SK-N-SH (cell line): Measurements from ENCODE around the gene CFAP97. TPM values are rescaled to one million over a fixed set of nuclear protein-coding genes. Genes with fewer than 3 reads are reported as not detected.

ENCODE experiments used
- CTCF ChIA-PET: fragments of 300-600, 350-600 bp; formaldehyde crosslinking; extraction: SDS; loops from one replicate; lab custom pipeline; 2021; lab: Yijun Ruan, JAX
- POLR2A ChIA-PET: fragments of 350-600 bp; sonication (Branson Sonifier 250); formaldehyde crosslinking; extraction: SDS; loops from one replicate; lab custom pipeline; 2020; ENCODE audit warnings: antibody characterized with exemption, inconsistent platforms; lab: Yijun Ruan, JAX
- DNase-seq: peaks from one replicate; pipeline ENCODE4 v3.0.0; 2012
- H2AFZ ChIP-seq: fragments of 200-600 bp; sonication (generic); 2 replicates; pipeline ENCODE4 v1.8.1; 2016; ENCODE audit warnings: antibody characterized with exemption, mild to moderate bottlenecking, low read depth
- H3F3A ChIP-seq: fragments of 200-600 bp; sonication (generic); replicated peaks from 2 replicates; pipeline ENCODE3; 2016; ENCODE audit warnings: antibody characterized with exemption, mild to moderate bottlenecking; ENCODE audit not compliant: insufficient read depth
- H3K27ac ChIP-seq, 2 experiments: fragments of 200-500 bp in 1 of 2; fragments of 200-600 bp in 1 of 2; sonication (Bioruptor generic) in 1 of 2; sonication (generic), shearing (Covaris generic) in 1 of 2; 2 replicates each; pipeline versions ENCODE4 v1.5.1 to v1.6.1; 2014 to 2016; ENCODE audit warnings: low read depth in 2 of 2, inconsistent platforms in 1 of 2, low read length in 1 of 2, mild to moderate bottlenecking in 1 of 2, mixed read lengths in 1 of 2
- H3K27me3 ChIP-seq: fragments of 200-600 bp; sonication (generic), shearing (Covaris generic); 2 replicates; pipeline ENCODE4 v1.6.1; 2016; ENCODE audit warnings: mixed run types; ENCODE audit not compliant: insufficient read depth
- H3K36me3 ChIP-seq, 2 experiments: fragments of 200-500 bp in 1 of 2; fragments of 200-600 bp in 1 of 2; sonication (Bioruptor generic) in 1 of 2; sonication (generic) in 1 of 2; replicated peaks in 1 of 2; 2 replicates each; pipeline versions ENCODE3 to v1.5.1; 2014 to 2016; ENCODE audit warnings: low read length in 1 of 2, mild to moderate bottlenecking in 1 of 2; ENCODE audit not compliant: insufficient read depth in 2 of 2, control insufficient read depth in 1 of 2
- H3K4me1 ChIP-seq, 2 experiments: fragments of 200-500 bp in 1 of 2; fragments of 200-600 bp in 1 of 2; sonication (Bioruptor generic) in 1 of 2; sonication (generic), shearing (Covaris generic) in 1 of 2; 2 replicates each; pipeline versions ENCODE4 v1.5.1 to v1.6.1; 2014 to 2016; ENCODE audit warnings: low read depth in 1 of 2, low read length in 1 of 2, mixed run types in 1 of 2; ENCODE audit not compliant: insufficient read depth in 2 of 2, control insufficient read depth in 1 of 2
- H3K4me2 ChIP-seq: fragments of 200-600 bp; sonication (generic), shearing (Covaris generic); 2 replicates; pipeline ENCODE4 v1.6.1; 2017; ENCODE audit warnings: mixed run types
- H3K4me3 ChIP-seq, 2 experiments: fragments of 200-500 bp in 1 of 2; fragments of 200-600 bp in 1 of 2; sonication (Bioruptor generic) in 1 of 2; sonication (generic), shearing (Covaris generic) in 1 of 2; 2 replicates each; pipeline versions ENCODE4 v1.5.1 to v1.8.1; 2014 to 2016; ENCODE audit warnings: low read depth in 2 of 2, inconsistent platforms in 1 of 2, low read length in 1 of 2, mild to moderate bottlenecking in 1 of 2, mixed read lengths in 1 of 2, moderate library complexity in 1 of 2
- H3K79me2 ChIP-seq: fragments of 200-600 bp; sonication (generic); 2 replicates; pipeline ENCODE4 v1.8.1; 2017; ENCODE audit warnings: mild to moderate bottlenecking; ENCODE audit not compliant: insufficient read depth
- H3K9ac ChIP-seq: fragments of 200-600 bp; sonication (generic); 2 replicates; pipeline ENCODE4 v1.6.1; 2017; ENCODE audit warnings: mixed run types
- H3K9me2 ChIP-seq: fragments of 200-600 bp; sonication (generic); 2 replicates; pipeline ENCODE4 v1.6.1; 2017; ENCODE audit warnings: mixed run types
- H3K9me3 ChIP-seq: fragments of 200-600 bp; sonication (generic); 2 replicates; pipeline ENCODE4 v1.6.1; 2017; ENCODE audit warnings: mixed run types, mild to moderate bottlenecking, moderate library complexity
- H4K20me1 ChIP-seq: fragments of 200-600 bp; sonication (generic); 2 replicates; pipeline ENCODE4 v1.6.1; 2017; ENCODE audit warnings: mild to moderate bottlenecking, mixed run types; ENCODE audit not compliant: insufficient read depth
- EZH2phosphoT487 ChIP-seq: fragments of 200-600 bp; sonication (generic); IDR thresholded peaks from 2 replicates; pipeline ENCODE4 v1.6.1; 2017; ENCODE audit warnings: low read depth, mixed run types, mild to moderate bottlenecking, antibody characterized with exemption, moderate library complexity, borderline replicate concordance
- FOXJ3 ChIP-seq: sonication (generic); formaldehyde crosslinking; IDR thresholded peaks from 2 replicates; pipeline ENCODE4 v1.5.1; 2020; ENCODE audit warnings: mild to moderate bottlenecking, missing genetic modification reagents
- FOXM1 ChIP-seq: IDR thresholded peaks from 2 replicates; pipeline ENCODE4 v1.4.0; 2012; ENCODE audit warnings: low read depth, mild to moderate bottlenecking
- GABPA ChIP-seq: IDR thresholded peaks from 2 replicates; pipeline ENCODE4 v1.4.0; 2012; ENCODE audit warnings: low read depth, mild to moderate bottlenecking
- JUND ChIP-seq: IDR thresholded peaks from 2 replicates; pipeline ENCODE4 v1.4.0; 2012
- MXI1 ChIP-seq: IDR thresholded peaks from 2 replicates; pipeline ENCODE4 v1.6.1; 2012; ENCODE audit warnings: mild to moderate bottlenecking, low read depth, low read length, improper control_type of control experiment
- NFIC ChIP-seq: IDR thresholded peaks from 2 replicates; pipeline ENCODE4 v1.4.0; 2012; ENCODE audit warnings: borderline replicate concordance
- RAD21 ChIP-seq: IDR thresholded peaks from 2 replicates; pipeline ENCODE4 v1.6.1; 2012; ENCODE audit warnings: mild to moderate bottlenecking, low read length
- RXRA ChIP-seq: IDR thresholded peaks from 2 replicates; pipeline ENCODE4 v1.4.0; 2012; ENCODE audit warnings: low read depth, mild to moderate bottlenecking, borderline replicate concordance
- SMC3 ChIP-seq: IDR thresholded peaks from 2 replicates; pipeline ENCODE4 v1.6.1; 2012; ENCODE audit warnings: low read depth, low read length, improper control_type of control experiment
- TAF1 ChIP-seq: IDR thresholded peaks from 2 replicates; pipeline ENCODE4 v1.6.1; 2012; ENCODE audit warnings: low read depth, mild to moderate bottlenecking, low read length, moderate library complexity, borderline replicate concordance
- WGBS: methylation state at CpG from one replicate; pipeline ENCODE4 v1.1.6; 2017; ENCODE audit warnings: low lambda C conversion rate; 5-methylcytosine and 5-hydroxymethylcytosine counted together
- polyA plus RNA-seq, 3 experiments: library from polyadenylated mRNA; depleted of rRNA; stranded (reverse); fragments of >200 nt; gene quantifications; 2 replicates each; pipeline ENCODE4 v1.2.3, GENCODE V29; 2012
- TF ChIP-seq, protein P1 (sequence below): fragments of 150-350 bp; IDR thresholded peaks from 2 replicates; pipeline ENCODE4 v1.6.1; 2017; ENCODE audit warnings: antibody characterized with exemption, low read length, low read depth, borderline replicate concordance
- TF ChIP-seq, protein P2 (sequence below): fragments of 150-350 bp; IDR thresholded peaks from 2 replicates; pipeline ENCODE4 v1.6.1; 2016; ENCODE audit warnings: mild to moderate bottlenecking, low read depth, low read length
- TF ChIP-seq, protein P3 (sequence below): IDR thresholded peaks from 2 replicates; pipeline ENCODE4 v1.6.1; 2012; ENCODE audit warnings: mild to moderate bottlenecking, low read depth, low read length, moderate library complexity
- TF ChIP-seq, protein P4 (sequence below): IDR thresholded peaks from 2 replicates; pipeline ENCODE4 v1.4.0; 2012; ENCODE audit warnings: low read depth
- TF ChIP-seq, protein P5 (sequence below): IDR thresholded peaks from 2 replicates; pipeline ENCODE4; 2012

CFAP97 gene
- polyA plus RNA-seq, 1 of the 3 experiments (the other 2 are of a cell fraction): 10.6 TPM

DNA sequence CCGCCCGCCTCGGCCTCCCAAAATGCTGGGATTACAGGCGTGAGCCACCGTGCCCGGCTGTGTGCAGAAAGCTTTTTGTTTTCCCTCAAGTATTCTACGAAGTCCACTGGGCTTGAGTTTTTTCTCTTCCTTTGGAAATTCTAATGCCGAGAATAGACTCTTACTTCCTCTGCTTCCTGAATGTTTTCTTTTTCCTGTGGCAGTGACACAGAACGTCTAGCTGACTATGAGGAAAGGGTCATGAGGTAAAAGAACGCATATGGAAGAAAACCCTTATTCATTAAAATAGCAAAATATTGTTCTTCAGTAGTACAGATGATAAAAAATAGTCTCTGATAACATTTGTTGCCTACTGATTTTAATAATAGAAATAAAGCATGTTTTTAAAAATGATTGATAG, 65.6 kb downstream of the CFAP97 start:
- no peaks in the 10 kb centered on the region for H3K36me3 ChIP-seq
- peaks cover 0 to 5% of the 10 kb centered on the region in 2 experiments; a peak in 1 of 4 replicates for H3K4me1 ChIP-seq
- no peaks in the 10 kb centered on the region for H3K79me2 ChIP-seq
- ChIA-PET POLR2A (no interaction called here), CTCF (interaction anchor here (1.1 to 6.1 kb wide), 5 partner anchors 42 to 393 kb away, joined by 3 to 105 read pairs (median 4); no protein-coding TSS in a partner anchor)
- peaks cover 4% of the 10 kb centered on the region for H3F3A ChIP-seq
- H3K27me3 ChIP-seq: no peaks in the 10 kb centered on the region
- H3K4me2 ChIP-seq: no peak overlapping the region
- 81% methylated on average over 10 of the region's 10 CpGs for WGBS
- H3K27ac ChIP-seq: no peak overlapping the region
- no peaks in the 10 kb centered on the region for H4K20me1 ChIP-seq
- no peaks in the 10 kb centered on the region for H3K9me3 ChIP-seq
- H3K9me2 ChIP-seq: no peaks in the 10 kb centered on the region
- no peak overlapping the region for H3K4me3 ChIP-seq
- no peak overlapping the region for H2AFZ ChIP-seq
- no peak for DNase-seq
- H3K9ac ChIP-seq: no peak overlapping the region
- TF ChIP-seq TAF1 (no peak), JUND (no peak), NFIC (no peak), RXRA (no peak), SMC3 (no peak), FOXM1 (no peak), EZH2phosphoT487 (no peak), FOXJ3 (CRISPR knock-in tag) (no peak), GABPA (no peak)
- TF ChIP-seq, protein P1, sequence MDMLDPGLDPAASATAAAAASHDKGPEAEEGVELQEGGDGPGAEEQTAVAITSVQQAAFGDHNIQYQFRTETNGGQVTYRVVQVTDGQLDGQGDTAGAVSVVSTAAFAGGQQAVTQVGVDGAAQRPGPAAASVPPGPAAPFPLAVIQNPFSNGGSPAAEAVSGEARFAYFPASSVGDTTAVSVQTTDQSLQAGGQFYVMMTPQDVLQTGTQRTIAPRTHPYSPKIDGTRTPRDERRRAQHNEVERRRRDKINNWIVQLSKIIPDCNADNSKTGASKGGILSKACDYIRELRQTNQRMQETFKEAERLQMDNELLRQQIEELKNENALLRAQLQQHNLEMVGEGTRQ: no peak
- TF ChIP-seq, protein P2, sequence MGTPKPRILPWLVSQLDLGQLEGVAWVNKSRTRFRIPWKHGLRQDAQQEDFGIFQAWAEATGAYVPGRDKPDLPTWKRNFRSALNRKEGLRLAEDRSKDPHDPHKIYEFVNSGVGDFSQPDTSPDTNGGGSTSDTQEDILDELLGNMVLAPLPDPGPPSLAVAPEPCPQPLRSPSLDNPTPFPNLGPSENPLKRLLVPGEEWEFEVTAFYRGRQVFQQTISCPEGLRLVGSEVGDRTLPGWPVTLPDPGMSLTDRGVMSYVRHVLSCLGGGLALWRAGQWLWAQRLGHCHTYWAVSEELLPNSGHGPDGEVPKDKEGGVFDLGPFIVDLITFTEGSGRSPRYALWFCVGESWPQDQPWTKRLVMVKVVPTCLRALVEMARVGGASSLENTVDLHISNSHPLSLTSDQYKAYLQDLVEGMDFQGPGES: no peak
- TF ChIP-seq, all 33 proteins: peak for 0

DNA sequence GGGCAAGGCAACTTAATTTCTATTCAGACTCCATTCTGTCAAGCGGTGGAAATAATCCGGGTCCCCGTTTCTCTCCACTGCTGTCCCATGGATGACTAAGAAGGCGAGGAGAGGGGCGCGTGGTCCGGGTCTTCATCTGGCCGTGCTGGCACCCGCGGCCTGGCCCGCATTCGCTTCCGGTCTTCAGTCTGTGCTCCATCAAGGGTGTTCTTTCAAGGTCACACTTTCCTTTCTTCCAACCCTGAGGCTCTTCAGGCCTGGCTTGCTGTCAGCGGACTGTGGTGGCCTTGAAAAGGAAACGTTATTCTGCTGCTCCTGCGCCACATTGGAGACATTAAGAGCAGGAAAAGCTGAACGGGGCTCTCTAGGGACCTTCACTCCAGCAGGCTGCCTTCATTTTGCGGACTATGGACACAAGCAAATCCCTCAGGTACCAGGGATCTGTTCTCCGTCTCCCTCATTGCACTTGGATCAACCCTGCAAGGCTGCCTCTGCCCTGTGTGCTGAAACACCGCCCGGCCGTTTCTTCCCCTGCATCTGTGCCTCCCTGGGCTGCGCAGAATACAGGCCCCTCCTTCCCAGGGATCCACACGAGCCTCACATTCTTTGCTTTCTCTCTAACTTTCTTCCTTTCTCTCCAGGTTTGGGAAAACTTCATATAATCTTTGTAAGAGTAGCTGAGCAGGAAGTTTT, 66.4 kb downstream of the CFAP97 start:
- WGBS: 90% methylated on average over 22 of the region's 24 CpGs
- H3K9me3 ChIP-seq: no peaks in the 10 kb centered on the region
- TF ChIP-seq, protein P3, sequence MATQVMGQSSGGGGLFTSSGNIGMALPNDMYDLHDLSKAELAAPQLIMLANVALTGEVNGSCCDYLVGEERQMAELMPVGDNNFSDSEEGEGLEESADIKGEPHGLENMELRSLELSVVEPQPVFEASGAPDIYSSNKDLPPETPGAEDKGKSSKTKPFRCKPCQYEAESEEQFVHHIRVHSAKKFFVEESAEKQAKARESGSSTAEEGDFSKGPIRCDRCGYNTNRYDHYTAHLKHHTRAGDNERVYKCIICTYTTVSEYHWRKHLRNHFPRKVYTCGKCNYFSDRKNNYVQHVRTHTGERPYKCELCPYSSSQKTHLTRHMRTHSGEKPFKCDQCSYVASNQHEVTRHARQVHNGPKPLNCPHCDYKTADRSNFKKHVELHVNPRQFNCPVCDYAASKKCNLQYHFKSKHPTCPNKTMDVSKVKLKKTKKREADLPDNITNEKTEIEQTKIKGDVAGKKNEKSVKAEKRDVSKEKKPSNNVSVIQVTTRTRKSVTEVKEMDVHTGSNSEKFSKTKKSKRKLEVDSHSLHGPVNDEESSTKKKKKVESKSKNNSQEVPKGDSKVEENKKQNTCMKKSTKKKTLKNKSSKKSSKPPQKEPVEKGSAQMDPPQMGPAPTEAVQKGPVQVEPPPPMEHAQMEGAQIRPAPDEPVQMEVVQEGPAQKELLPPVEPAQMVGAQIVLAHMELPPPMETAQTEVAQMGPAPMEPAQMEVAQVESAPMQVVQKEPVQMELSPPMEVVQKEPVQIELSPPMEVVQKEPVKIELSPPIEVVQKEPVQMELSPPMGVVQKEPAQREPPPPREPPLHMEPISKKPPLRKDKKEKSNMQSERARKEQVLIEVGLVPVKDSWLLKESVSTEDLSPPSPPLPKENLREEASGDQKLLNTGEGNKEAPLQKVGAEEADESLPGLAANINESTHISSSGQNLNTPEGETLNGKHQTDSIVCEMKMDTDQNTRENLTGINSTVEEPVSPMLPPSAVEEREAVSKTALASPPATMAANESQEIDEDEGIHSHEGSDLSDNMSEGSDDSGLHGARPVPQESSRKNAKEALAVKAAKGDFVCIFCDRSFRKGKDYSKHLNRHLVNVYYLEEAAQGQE: no peak
- TF ChIP-seq MXI1 (no peak), RAD21 (no peak), FOXJ3 (CRISPR knock-in tag) (no peak), NFIC (no peak)
- TF ChIP-seq, protein P2: no peak
- TF ChIP-seq, protein P4, sequence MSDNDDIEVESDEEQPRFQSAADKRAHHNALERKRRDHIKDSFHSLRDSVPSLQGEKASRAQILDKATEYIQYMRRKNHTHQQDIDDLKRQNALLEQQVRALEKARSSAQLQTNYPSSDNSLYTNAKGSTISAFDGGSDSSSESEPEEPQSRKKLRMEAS: no peak
- TF ChIP-seq, protein P5, sequence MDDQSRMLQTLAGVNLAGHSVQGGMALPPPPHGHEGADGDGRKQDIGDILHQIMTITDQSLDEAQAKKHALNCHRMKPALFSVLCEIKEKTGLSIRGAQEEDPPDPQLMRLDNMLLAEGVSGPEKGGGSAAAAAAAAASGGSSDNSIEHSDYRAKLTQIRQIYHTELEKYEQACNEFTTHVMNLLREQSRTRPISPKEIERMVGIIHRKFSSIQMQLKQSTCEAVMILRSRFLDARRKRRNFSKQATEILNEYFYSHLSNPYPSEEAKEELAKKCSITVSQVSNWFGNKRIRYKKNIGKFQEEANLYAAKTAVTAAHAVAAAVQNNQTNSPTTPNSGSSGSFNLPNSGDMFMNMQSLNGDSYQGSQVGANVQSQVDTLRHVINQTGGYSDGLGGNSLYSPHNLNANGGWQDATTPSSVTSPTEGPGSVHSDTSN: no peak
- TF ChIP-seq, all 33 proteins: peak for 0
- H3K36me3 ChIP-seq: no peaks in the 10 kb centered on the region
- H3K9me2 ChIP-seq: no peaks in the 10 kb centered on the region
- H3K27ac ChIP-seq: no peak overlapping the region
- CTCF ChIA-PET: interaction anchor here (1.2 to 6.1 kb wide), 5 partner anchors 31 to 392 kb away, joined by 3 to 105 read pairs (median 4); no protein-coding TSS in a partner anchor
- peaks cover 0 to 2% of the 10 kb centered on the region in 2 experiments; a peak in 1 of 4 replicates for H3K4me1 ChIP-seq
- no peaks in the 10 kb centered on the region for H3K79me2 ChIP-seq
- POLR2A ChIA-PET: no interaction called here
- no peak for DNase-seq
- no peak overlapping the region for H2AFZ ChIP-seq
- no peaks in the 10 kb centered on the region for H4K20me1 ChIP-seq
- H3K9ac ChIP-seq: no peak overlapping the region
- peaks cover 4% of the 10 kb centered on the region for H3F3A ChIP-seq
- no peak overlapping the region for H3K4me2 ChIP-seq
- H3K27me3 ChIP-seq: no peaks in the 10 kb centered on the region
- no peak overlapping the region for H3K4me3 ChIP-seq
